ENCODE measurements around the gene ZP3. TPM values are rescaled to one million over a fixed set of nuclear protein-coding genes. Genes with fewer than 3 reads are reported as not detected.

Gene ZP3
- polyA plus RNA-seq, 3 donors, result 4.3 to 12.1 (median 10.4) TPM

GRCh38 chr7:76426246-76426645 is 1.5 kb downstream of the ZP3 start:
- no peak overlapping the region for H3K4me3 Mint-ChIP-seq
- Histone ChIP-seq H3K27ac (ENCODE audit: low read depth in 1 of 2, low read length in 2 of 2) (no peak overlapping the region), H4K20me1 (ENCODE audit: insufficient read depth, low read length) (no peaks in the 10 kb centered on the region), H3K36me3 (replicated peaks in 1 of 2; ENCODE audit: control insufficient read depth in 1 of 2, insufficient read depth in 2 of 2, low read length in 2 of 2) (no peaks in the 10 kb centered on the region), H3K79me2 (ENCODE audit: insufficient read depth, low read length) (no peaks in the 10 kb centered on the region), H3K4me2 (replicated peaks; ENCODE audit: extremely low read depth, low read length, poor library complexity, severe bottlenecking) (no peak overlapping the region), H3K27me3 (ENCODE audit: control insufficient read depth in 2 of 2, insufficient read depth in 2 of 2, low read length in 2 of 2) (no peaks in the 10 kb centered on the region), H3K9ac (ENCODE audit: insufficient read depth, low read length, poor library complexity, severe bottlenecking) (no peak overlapping the region), H3K9me3 (replicated peaks in 1 of 2; ENCODE audit: control insufficient read depth in 1 of 2, insufficient read depth in 1 of 2, low read length in 2 of 2) (no peaks in the 10 kb centered on the region), H3K4me1 (ENCODE audit: control insufficient read depth in 1 of 2, insufficient read depth in 2 of 2, low read length in 2 of 2) (peaks cover 10 to 11% of the 10 kb centered on the region in 2 donors), H2AFZ (ENCODE audit: insufficient read depth, low read depth, low read length, poor library complexity, severe bottlenecking) (no peak overlapping the region), H3K4me3 (replicated peaks in 1 of 3; ENCODE audit: low read depth in 2 of 3, low read length in 3 of 3) (no peak overlapping the region)
- no peaks in the 10 kb centered on the region for H3K9me3 Mint-ChIP-seq
- intact Hi-C loops (cut with micrococcal nuclease), result no loop called here
- WGBS (ENCODE audit: insufficient coverage), result 100% methylated on average over 2 of the region's 4 CpGs
- no peak for TF ChIP-seq CTCF (IDR thresholded peaks at IDR 0.05)
- DNase-seq, result no peak
- H3K27ac Mint-ChIP-seq, result peak overlapping the region in 1 of 7 donors; percentile 5
- peaks cover 21% of the 10 kb centered on the region for H3K4me1 Mint-ChIP-seq
- peaks cover 3 to 10% (median 4%) of the 10 kb centered on the region in 3 donors for H3K27me3 Mint-ChIP-seq (ENCODE audit: low read depth in 3 of 3)
- H3K36me3 Mint-ChIP-seq, result peaks cover 3 to 6% of the 10 kb centered on the region in 2 donors

GRCh38 chr7:76427635-76428034 is 2.9 kb downstream of the ZP3 start:
- no peaks in the 10 kb centered on the region for H3K9me3 Mint-ChIP-seq
- H3K27ac ChIP-seq (ENCODE audit: low read depth in 1 of 2, low read length in 2 of 2), result no peak overlapping the region
- H3K4me3 Mint-ChIP-seq, result no peak overlapping the region
- WGBS (ENCODE audit: insufficient coverage), result 100% methylated on average over 3 of the region's 5 CpGs
- intact Hi-C loops (cut with micrococcal nuclease), result no loop called here
- H3K36me3 Mint-ChIP-seq, result peaks cover 3 to 6% of the 10 kb centered on the region in 2 donors
- no peaks in the 10 kb centered on the region for H3K79me2 ChIP-seq (ENCODE audit: insufficient read depth, low read length)
- H3K27ac Mint-ChIP-seq, result no peak overlapping the region
- H2AFZ ChIP-seq (ENCODE audit: insufficient read depth, low read depth, low read length, poor library complexity, severe bottlenecking), result no peak overlapping the region
- H3K27me3 ChIP-seq (ENCODE audit: control insufficient read depth in 2 of 2, insufficient read depth in 2 of 2, low read length in 2 of 2), result no peaks in the 10 kb centered on the region
- H3K4me1 ChIP-seq (ENCODE audit: control insufficient read depth in 1 of 2, insufficient read depth in 2 of 2, low read length in 2 of 2), result peaks cover 10% of the 10 kb centered on the region in 2 donors
- H3K9ac ChIP-seq (ENCODE audit: insufficient read depth, low read length, poor library complexity, severe bottlenecking), result no peak overlapping the region
- TF ChIP-seq CTCF (IDR thresholded peaks at IDR 0.05), result no peak
- DNase-seq, result no peak
- H3K36me3 ChIP-seq (replicated peaks in 1 of 2; ENCODE audit: control insufficient read depth in 1 of 2, insufficient read depth in 2 of 2, low read length in 2 of 2), result no peaks in the 10 kb centered on the region
- H3K4me2 ChIP-seq (replicated peaks; ENCODE audit: extremely low read depth, low read length, poor library complexity, severe bottlenecking), result no peak overlapping the region
- peaks cover 16% of the 10 kb centered on the region for H3K4me1 Mint-ChIP-seq
- H3K27me3 Mint-ChIP-seq (ENCODE audit: low read depth in 3 of 3), result peaks cover 3 to 9% (median 4%) of the 10 kb centered on the region in 3 donors
- no peaks in the 10 kb centered on the region for H4K20me1 ChIP-seq (ENCODE audit: insufficient read depth, low read length)
- H3K4me3 ChIP-seq (replicated peaks in 1 of 3; ENCODE audit: low read depth in 2 of 3, low read length in 3 of 3), result no peak overlapping the region
- H3K9me3 ChIP-seq (replicated peaks in 1 of 2; ENCODE audit: control insufficient read depth in 1 of 2, insufficient read depth in 1 of 2, low read length in 2 of 2), result no peaks in the 10 kb centered on the region
